GM18498 (cell line): ENCODE data around the gene AHRR.

ENCODE experiments used
- ATAC-seq: cut with Tn5 transposase; IDR thresholded peaks from one replicate; pipeline ENCODE4 v1.9.1; 2021; ENCODE audit warnings: mild to moderate bottlenecking, moderate library complexity; ENCODE audit not compliant: unreplicated experiment

AHRR gene

GRCh38 chr5:425714-426113 lies 104.2 kb downstream of the AHRR start:
- no peak for ATAC-seq

- no peak for ATAC-seq
Measured at GRCh38 chr5:426392-426976, 105.0 kb downstream of the AHRR start.

GRCh38 chr5:427415-428087 lies 106.0 kb downstream of the AHRR start:
- ATAC-seq: no peak

- no peak for ATAC-seq
Measured at GRCh38 chr5:428219-428618, 106.7 kb downstream of the AHRR start.

- ATAC-seq: no peak
Measured at GRCh38 chr5:428754-429452, 107.4 kb downstream of the AHRR start.

- no peak for ATAC-seq
Measured at GRCh38 chr5:429453-430188, 108.1 kb downstream of the AHRR start.

- no peak for ATAC-seq
Measured at GRCh38 chr5:430214-430925, 108.9 kb downstream of the AHRR start.

GRCh38 chr5:431001-431710 lies 109.6 kb downstream of the AHRR start:
- peak; percentile 79 for ATAC-seq

GRCh38 chr5:431711-432050 lies 110.2 kb downstream of the AHRR start:
- ATAC-seq: no peak

- no peak for ATAC-seq
Measured at GRCh38 chr5:432201-432927, 110.8 kb downstream of the AHRR start.

GRCh38 chr5:432928-433791 lies 111.6 kb downstream of the AHRR start:
- ATAC-seq: no peak

- ATAC-seq: no peak
Measured at GRCh38 chr5:433836-434235, 112.3 kb downstream of the AHRR start.

- no peak for ATAC-seq
Measured at GRCh38 chr5:434443-435146, 113.1 kb downstream of the AHRR start.

- ATAC-seq: no peak
Measured at GRCh38 chr5:435156-435790, 113.8 kb downstream of the AHRR start.

- ATAC-seq: no peak
Measured at GRCh38 chr5:435961-436640, 114.6 kb downstream of the AHRR start.

GRCh38 chr5:436641-436975 lies 115.1 kb downstream of the AHRR start:
- ATAC-seq: no peak

GRCh38 chr5:437281-437771 lies 115.8 kb downstream of the AHRR start:
- no peak for ATAC-seq
